GM12872 (cell line): Measurements from ENCODE around the gene ABCF2.

Experiments used
- CTCF ChIP-seq: IDR thresholded peaks from 3 replicates; pipeline ENCODE4 v1.5.1; 2011; ENCODE audit warnings: low read depth, mild to moderate bottlenecking, low read length, moderate library complexity; ENCODE audit not compliant: insufficient read depth

The ABCF2 gene

GRCh38 chr7:151194188-151194587, 32.8 kb downstream of the ABCF2 start:
- TF ChIP-seq CTCF = no peak

DNA sequence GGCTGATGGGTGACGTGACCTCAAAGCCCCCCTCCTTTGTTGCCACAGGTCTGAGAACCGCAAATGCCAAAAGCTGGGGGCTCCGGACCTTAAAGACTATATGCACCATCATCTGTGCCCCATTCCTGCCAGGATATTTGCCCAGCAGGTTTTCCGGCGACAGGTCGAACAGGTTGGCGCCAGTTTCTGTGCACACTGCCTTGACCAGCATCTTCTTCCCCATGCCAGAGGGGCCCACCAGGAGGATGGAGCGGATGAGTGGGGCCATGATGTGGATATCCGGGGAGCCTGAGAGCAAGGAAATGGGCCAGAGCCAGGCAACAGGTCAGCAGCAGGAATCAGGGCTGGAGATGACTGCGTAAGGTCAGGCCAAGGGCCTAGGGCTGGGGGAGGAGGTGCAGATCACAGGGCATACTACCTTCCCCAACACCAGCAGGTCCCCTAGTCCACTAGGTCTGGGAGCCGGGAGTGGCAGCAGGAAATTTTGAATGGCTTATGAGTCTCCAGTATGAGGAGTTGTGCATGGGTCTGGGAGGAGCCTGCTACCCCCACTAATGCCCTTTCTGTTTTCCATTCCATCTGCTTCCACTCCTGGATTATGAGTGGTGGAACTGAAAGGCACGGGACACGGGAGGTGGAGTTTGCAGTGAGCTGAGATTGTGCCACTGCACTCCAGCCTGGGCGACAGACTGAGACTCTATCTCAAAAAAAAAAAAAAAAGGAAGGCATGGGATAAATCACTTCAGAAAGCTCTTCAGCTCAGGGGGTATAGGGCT, 33.6 kb downstream of the ABCF2 start:
- TF ChIP-seq CTCF = no peak

GRCh38 chr7:151192002-151192539, 34.9 kb downstream of the ABCF2 start:
- TF ChIP-seq CTCF = no peak

- TF ChIP-seq CTCF = no peak
Measured at GRCh38 chr7:151191544-151191943, 35.5 kb downstream of the ABCF2 start.

DNA sequence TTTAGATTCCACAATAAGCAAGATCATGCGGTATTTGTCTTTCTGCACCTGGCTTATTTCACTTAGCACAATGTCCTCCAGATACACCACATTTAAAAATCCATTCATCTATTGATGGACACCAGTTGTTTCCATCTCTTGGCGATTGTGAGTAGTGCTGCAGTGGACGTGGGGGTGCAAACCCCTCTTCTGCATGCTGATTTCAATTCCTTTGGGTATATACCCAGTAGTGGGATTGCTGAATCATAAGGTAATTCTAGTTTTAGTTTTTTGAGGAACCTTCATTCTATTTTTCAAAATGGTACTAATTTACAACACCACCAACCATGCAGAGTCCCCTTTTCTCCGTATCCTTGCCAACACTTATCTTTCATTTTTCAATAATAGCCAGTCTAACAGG, 38.0 kb downstream of the ABCF2 start:
- no peak for TF ChIP-seq CTCF

DNA sequence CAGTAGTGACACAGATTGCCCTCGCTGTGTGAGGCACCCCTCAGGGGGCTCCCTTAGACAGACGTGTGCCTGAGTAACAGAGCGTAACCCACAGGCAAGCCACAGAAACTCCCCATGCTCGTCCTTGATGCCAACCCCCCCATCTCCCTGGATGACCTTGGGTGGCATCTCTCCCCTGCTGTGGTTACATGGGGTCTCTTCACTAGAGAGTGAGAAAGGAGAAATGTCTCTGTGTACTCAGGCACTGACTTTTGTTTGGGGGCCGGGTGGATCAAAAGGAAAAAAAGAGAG, 38.8 kb downstream of the ABCF2 start:
- TF ChIP-seq CTCF = no peak

DNA sequence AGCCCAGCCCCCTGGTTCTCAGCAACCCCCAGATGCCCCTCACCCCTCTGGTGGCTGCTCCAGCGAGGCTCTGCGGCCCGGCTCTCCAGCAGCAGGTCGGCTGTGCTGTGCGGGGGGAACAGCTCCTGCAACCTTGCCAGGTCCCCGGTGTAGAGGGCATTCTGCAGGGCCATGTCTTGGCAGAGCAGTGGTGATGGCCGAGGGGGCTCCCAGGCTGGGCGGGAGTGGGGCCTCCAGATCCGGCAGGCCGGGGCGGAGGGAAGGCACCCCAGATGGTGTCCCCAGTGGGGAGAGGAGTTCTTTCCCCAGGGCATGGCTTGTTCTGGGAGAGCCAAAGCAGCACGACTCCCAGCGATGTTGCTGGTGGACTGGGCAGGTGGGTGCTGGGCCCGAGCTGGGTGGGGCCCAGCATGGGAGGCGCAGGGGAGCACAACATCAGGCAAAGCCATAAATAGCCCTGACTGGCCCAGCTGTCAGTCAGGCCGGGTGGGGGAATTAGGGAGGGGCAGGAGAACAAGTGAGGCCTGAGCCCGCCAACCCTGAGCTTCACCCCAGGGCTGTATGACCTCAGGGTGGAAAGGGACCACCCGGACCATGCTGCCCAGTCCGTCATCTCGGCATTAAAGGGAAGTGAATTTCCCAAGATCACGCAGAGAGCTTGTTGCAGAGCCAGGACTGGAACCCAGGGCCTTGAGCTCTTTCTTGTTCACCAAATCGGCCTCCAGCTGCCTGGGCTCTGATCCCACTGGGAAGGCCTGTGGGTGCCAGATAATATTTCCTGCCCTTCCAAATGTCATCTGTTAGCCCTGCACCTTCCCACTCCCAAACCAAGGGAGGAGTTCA, 39.4 kb downstream of the ABCF2 start:
- TF ChIP-seq CTCF = no peak
